ENCODE measurements around the gene IGFBP1. TPM values are rescaled to one million over a fixed set of nuclear protein-coding genes. Genes with fewer than 3 reads are reported as not detected.

IGFBP1 gene
- total and polyA plus RNA-seq, 8 donors = 0.11 to 0.19 (median 0.12) TPM; not detected in 5

- H3K4me1 ChIP-seq = no peaks in the 10 kb centered on the region
- intact Hi-C loops (cut with DNase I) = no loop called here
- no peak overlapping the region for H3K27ac ChIP-seq
- no peak for ATAC-seq
- no peaks in the 10 kb centered on the region for H3K9me3 ChIP-seq
- TF ChIP-seq CTCF (IDR thresholded peaks at IDR 0.05) = no peak
- H3K4me3 ChIP-seq = no peak overlapping the region
- no peak for DNase-seq
- no peaks in the 10 kb centered on the region for H3K36me3 ChIP-seq
- WGBS, 2 donors = 71 to 79% methylated on average over 6 of the region's 6 CpGs
- no peak for FAIRE-seq
- peaks cover 0 to 4% (median 1%) of the 10 kb centered on the region in 4 donors for H3K27me3 ChIP-seq
Measured at GRCh38 chr7:45892407-45893035, 4.2 kb downstream of the IGFBP1 start.

- intact Hi-C loops (cut with DNase I) = no loop called here
- no peaks in the 10 kb centered on the region for H3K27me3 ChIP-seq
- H3K4me3 ChIP-seq = no peak overlapping the region
- 56 to 62% methylated on average over 5 of the region's 5 CpGs for WGBS, 2 donors
- no peak for DNase-seq
- H3K4me1 ChIP-seq = no peaks in the 10 kb centered on the region
- H3K36me3 ChIP-seq = no peaks in the 10 kb centered on the region
- H3K27ac ChIP-seq = no peak overlapping the region
- TF ChIP-seq CTCF (IDR thresholded peaks at IDR 0.05) = no peak
- FAIRE-seq = no peak
- ATAC-seq = no peak
- H3K9me3 ChIP-seq = no peaks in the 10 kb centered on the region
Measured at GRCh38 chr7:45893374-45893995, 5.2 kb downstream of the IGFBP1 start.

- H3K4me1 ChIP-seq = no peaks in the 10 kb centered on the region
- no peak overlapping the region for H3K4me3 ChIP-seq
- no peak for TF ChIP-seq CTCF (IDR thresholded peaks at IDR 0.05)
- no peaks in the 10 kb centered on the region for H3K9me3 ChIP-seq
- intact Hi-C loops (cut with DNase I) = no loop called here
- DNase-seq (no peak), FAIRE-seq (no peak), ATAC-seq (no peak)
- no peak overlapping the region for H3K27ac ChIP-seq
- no peaks in the 10 kb centered on the region for H3K36me3 ChIP-seq
- WGBS, 2 donors = 71 to 77% methylated on average over 4 of the region's 4 CpGs
- H3K27me3 ChIP-seq = no peaks in the 10 kb centered on the region
Measured at GRCh38 chr7:45893996-45894664, 5.8 kb downstream of the IGFBP1 start.

- Histone ChIP-seq H3K27me3 (no peaks in the 10 kb centered on the region), H3K4me1 (no peaks in the 10 kb centered on the region), H3K27ac (no peak overlapping the region), H3K9me3 (no peaks in the 10 kb centered on the region), H3K36me3 (no peaks in the 10 kb centered on the region), H3K4me3 (no peak overlapping the region)
- no peak for TF ChIP-seq CTCF (IDR thresholded peaks at IDR 0.05)
- intact Hi-C loops (cut with DNase I) = no loop called here
- FAIRE-seq (no peak), ATAC-seq (no peak), DNase-seq (no peak)
Measured at GRCh38 chr7:45894665-45895062, 6.4 kb downstream of the IGFBP1 start.

All from pancreas (tissue), 10 donors.